ENCODE results near the gene AGAP1.

GRCh38 chr2:235896061-235896460 lies 402.2 kb downstream of the AGAP1 start:
- no peak for TF ChIP-seq TAF1 (IDR thresholded peaks at IDR 0.05; ENCODE audit: borderline replicate concordance, insufficient read depth, low read length)
- no peak for TF ChIP-seq POLR2AphosphoS5 (IDR thresholded peaks at IDR 0.05; ENCODE audit: low read depth, low read length)
